PC-3 (cell line): ENCODE data around the gene CNMD.

Experiments
- CTCF ChIP-seq: fragments of 300-600 bp; sonication (generic); conservative IDR thresholded peaks from 2 replicates; pipeline ENCODE4 v1.5.1; 2017; ENCODE audit warnings: antibody characterized with exemption, low read depth, mild to moderate bottlenecking, low read length
- EZH2 ChIP-seq: fragments of 300-600 bp; sonication (generic); IDR thresholded peaks from one replicate; pipeline ENCODE4 v1.6.1; 2017; ENCODE audit warnings: antibody characterized with exemption, mild to moderate bottlenecking, low read length; ENCODE audit not compliant: unreplicated experiment
- EZH2phosphoT487 ChIP-seq: fragments of 300-600 bp; sonication (generic); IDR thresholded peaks from 2 replicates; pipeline ENCODE4 v1.6.1; 2018; ENCODE audit warnings: mild to moderate bottlenecking, antibody characterized with exemption, low read length, borderline replicate concordance

DNA sequence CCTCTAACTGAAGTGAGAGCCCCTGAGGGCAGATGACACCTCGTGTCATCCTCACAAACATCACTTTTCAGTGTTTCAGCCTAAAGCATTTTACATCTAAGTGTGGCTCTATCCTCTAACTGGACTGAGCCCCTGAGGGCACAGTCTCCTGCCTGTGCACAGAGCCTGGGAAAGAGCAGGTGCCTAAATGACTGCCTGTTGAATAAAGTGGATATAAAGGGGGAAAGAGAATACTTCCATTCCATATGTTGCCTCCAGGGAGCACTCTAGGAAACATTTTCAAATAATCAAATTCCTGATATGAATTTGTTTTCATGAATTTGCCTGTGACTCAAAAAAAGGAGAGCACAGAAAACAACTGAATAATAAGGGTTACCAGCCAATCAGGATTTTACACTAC, 32.2 kb downstream of the CNMD start:
- TF ChIP-seq CTCF (peak; percentile 30; the same call in 1 of the 2 replicates), EZH2 (no peak), EZH2phosphoT487 (no peak)
